Measurements from ENCODE around the gene HEATR3. TPM values are rescaled to one million over a fixed set of nuclear protein-coding genes. Genes with fewer than 3 reads are reported as not detected.

The HEATR3 gene
- total RNA-seq, 1 experiment from 2014 or later, result 24.5 TPM

DNA sequence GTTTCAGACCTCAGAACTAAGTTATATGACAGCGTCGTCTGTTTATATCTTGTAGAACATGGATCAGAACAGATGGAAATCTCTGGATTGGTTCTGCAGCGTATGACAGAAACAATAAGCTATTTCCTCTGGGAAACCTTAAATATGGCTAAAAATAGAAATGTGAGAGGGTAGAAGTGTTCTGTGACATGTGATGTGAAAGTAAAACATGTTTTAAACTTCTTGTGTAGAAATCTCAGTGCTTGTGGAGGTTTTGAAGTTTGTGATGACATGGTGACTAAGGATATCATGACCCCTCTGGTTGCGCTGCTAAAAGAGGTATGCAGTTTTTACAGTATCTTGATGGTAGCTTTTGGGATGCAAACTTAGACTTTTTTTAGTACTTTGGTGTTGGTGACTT, 2.8 kb downstream of the HEATR3 start:
- peaks cover 11% of the 10 kb centered on the region for H3K36me3 ChIP-seq (replicated peaks; ENCODE audit: control insufficient read depth, insufficient read depth, low read length)
- no peak for DNase-seq
- no peaks in the 10 kb centered on the region for H3K27me3 ChIP-seq (ENCODE audit: control insufficient read depth, insufficient read depth, low read length)
- no peak overlapping the region for H3K4me3 ChIP-seq (ENCODE audit: insufficient read depth, low read depth, low read length)

DNA sequence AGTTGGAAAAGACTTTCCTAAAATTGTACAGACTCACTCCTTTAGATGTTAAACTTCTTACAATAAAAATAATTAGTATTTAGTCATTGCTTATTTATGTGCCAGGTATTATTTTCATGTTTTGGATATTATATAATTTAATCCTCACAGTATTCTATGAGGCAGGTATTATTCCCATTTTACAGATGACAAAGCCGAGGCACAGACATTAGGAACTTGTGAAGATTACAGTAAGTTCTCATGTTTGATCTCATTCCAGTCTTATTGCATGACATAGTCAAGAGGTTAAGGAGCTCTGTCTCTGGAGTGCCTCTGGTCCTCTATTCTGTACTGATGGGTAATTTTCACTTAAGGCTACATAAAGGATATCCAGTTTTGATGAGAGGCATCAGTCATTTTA, 3.3 kb downstream of the HEATR3 start:
- H3K36me3 ChIP-seq (replicated peaks; ENCODE audit: control insufficient read depth, insufficient read depth, low read length), result peaks cover 11% of the 10 kb centered on the region
- no peaks in the 10 kb centered on the region for H3K27me3 ChIP-seq (ENCODE audit: control insufficient read depth, insufficient read depth, low read length)
- no peak for DNase-seq
- H3K4me3 ChIP-seq (ENCODE audit: insufficient read depth, low read depth, low read length), result no peak overlapping the region

DNA sequence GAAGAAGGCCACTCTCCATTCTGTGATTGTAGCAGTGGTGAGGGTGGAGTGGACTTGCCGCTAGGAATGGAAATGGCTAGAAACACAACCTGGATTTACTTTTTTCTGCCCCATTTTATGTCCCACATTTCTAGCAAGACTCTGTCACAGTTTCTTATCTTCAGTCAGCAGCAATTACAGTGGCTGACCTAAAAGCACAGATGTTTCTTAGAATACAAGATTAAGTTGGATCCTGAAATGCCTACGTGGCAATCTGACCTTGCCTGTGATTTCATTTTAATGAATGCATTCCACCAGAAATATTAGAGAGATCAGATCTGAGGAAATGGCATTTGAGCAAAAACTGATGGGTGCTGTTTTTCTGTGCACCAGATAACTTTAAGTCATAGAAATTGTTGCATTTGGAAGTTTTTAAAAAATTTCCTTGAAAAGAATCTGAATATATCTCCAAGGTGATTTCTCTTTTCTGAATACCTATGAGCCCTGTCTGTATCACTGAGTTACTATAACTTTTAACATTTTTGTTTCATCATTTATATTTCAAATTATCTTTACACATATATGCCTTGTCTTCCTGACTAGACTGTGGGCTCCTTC, 5.4 kb downstream of the HEATR3 start:
- Histone ChIP-seq H3K27me3 (ENCODE audit: control insufficient read depth, insufficient read depth, low read length) (no peaks in the 10 kb centered on the region), H3K4me3 (ENCODE audit: insufficient read depth, low read depth, low read length) (no peak overlapping the region), H3K36me3 (replicated peaks; ENCODE audit: control insufficient read depth, insufficient read depth, low read length) (peaks cover 13% of the 10 kb centered on the region)
- DNase-seq, result no peak

DNA sequence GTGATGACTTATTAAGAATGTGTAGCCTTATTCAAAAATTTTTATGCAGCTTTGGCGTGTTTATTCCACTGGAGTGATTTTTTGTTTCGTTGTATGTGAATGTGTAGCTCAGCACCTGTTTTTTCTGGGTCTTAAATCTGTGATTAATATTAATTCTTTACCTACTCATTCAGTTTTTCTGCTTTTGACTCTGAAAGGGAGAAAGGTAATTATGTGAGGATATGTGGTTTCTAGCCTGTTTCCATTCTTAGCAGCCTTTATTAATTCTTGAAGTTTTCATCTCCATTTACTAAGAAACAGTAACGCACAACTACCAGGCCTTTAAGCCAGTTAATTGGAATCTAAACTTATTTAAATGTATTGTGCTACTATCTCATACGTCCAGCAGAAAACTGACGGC, 7.0 kb downstream of the HEATR3 start:
- no peak for DNase-seq
- no peak overlapping the region for H3K4me3 ChIP-seq (ENCODE audit: insufficient read depth, low read depth, low read length)
- H3K27me3 ChIP-seq (ENCODE audit: control insufficient read depth, insufficient read depth, low read length), result no peaks in the 10 kb centered on the region
- H3K36me3 ChIP-seq (replicated peaks; ENCODE audit: control insufficient read depth, insufficient read depth, low read length), result peaks cover 13% of the 10 kb centered on the region

DNA sequence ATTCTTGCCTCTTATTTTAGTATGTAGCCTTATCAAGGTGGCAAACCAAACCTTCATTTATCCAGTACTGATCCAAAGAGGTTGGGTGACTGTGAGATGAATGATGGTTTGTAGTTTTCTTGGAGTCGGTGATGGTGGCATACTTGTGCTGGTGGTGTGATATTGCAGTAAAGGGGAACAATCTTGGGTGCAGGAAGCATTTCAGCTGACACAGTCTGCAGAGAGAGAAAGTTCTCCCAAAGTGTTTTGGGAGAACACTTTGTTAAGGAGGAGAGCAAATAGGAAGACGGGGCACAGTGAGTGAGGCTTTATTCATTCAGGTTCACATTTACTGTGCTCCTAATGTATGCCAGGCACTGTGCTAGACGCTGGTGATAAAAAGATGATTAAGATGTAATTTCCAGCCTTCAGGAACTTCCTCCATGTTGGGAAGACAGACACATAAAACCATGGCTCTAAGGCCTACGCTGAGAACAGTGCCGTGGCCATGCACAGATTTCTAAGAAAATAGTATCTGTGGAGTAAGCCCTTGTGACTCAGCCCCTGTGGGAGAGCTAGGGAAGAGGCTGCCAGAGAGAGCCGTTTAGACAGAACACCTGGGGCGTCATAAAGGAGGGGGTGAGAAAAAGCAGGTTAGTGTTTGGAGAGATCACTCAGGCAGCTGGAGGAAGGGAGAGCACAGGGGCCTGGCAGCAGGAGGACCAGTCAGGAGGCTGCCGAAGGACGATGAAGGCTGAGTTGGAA, 13.8 kb downstream of the HEATR3 start:
- Histone ChIP-seq H3K4me3 (ENCODE audit: insufficient read depth, low read depth, low read length) (no peak overlapping the region), H3K36me3 (replicated peaks; ENCODE audit: control insufficient read depth, insufficient read depth, low read length) (peaks cover 14% of the 10 kb centered on the region), H3K27me3 (ENCODE audit: control insufficient read depth, insufficient read depth, low read length) (no peaks in the 10 kb centered on the region)
- no peak for DNase-seq

DNA sequence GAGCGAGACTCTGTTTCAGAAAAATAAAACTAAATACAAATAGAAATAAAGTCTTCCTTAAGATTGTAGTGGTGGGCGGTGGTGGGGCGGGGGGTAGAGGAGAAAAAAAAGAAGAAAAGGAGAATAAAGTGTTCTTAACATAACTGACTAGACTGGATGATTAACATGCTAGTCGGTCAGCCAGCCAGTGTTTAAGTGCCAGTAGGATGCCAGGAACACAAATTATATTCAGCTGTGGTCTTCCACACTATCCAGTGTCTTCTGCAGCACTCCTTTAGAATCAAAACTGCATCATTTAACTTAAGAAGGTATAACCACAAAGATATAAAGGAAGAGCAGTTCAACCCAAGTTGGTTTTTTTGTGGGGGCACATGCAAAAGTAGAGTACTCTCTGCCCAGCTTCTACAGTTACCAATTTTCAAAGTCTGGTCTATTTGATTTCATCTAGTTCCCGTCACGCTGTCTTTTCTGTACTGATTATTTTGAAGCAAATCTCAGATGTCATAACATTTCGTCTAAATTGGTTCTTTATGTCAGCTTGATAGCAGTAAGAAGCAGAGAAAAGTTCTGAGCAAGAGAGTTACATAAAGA, 15.8 kb downstream of the HEATR3 start:
- H3K4me3 ChIP-seq (ENCODE audit: insufficient read depth, low read depth, low read length), result no peak overlapping the region
- DNase-seq, result no peak
- peaks cover 15% of the 10 kb centered on the region for H3K36me3 ChIP-seq (replicated peaks; ENCODE audit: control insufficient read depth, insufficient read depth, low read length)
- H3K27me3 ChIP-seq (ENCODE audit: control insufficient read depth, insufficient read depth, low read length), result no peaks in the 10 kb centered on the region

DNA sequence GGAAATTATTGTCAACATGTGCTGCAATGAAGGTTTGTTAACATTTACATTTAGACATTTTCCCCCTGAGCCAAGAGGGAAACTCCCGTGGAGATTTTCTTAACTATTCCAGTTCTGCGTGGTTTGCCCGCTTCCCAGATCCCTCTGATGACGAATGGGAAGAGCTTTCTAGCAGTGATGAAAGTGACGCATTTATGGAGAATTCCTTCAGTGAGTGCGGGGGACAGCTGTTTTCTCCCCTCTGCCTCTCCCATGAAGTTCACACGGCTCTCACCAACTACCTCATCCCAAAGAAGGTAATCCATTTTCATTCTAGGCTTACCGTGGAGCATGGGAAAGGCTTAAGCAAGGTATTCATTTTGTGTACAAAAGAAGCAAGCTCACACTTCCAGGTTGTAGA, 18.2 kb downstream of the HEATR3 start:
- no peaks in the 10 kb centered on the region for H3K27me3 ChIP-seq (ENCODE audit: control insufficient read depth, insufficient read depth, low read length)
- DNase-seq, result no peak
- no peak overlapping the region for H3K4me3 ChIP-seq (ENCODE audit: insufficient read depth, low read depth, low read length)
- peaks cover 16% of the 10 kb centered on the region for H3K36me3 ChIP-seq (replicated peaks; ENCODE audit: control insufficient read depth, insufficient read depth, low read length)

DNA sequence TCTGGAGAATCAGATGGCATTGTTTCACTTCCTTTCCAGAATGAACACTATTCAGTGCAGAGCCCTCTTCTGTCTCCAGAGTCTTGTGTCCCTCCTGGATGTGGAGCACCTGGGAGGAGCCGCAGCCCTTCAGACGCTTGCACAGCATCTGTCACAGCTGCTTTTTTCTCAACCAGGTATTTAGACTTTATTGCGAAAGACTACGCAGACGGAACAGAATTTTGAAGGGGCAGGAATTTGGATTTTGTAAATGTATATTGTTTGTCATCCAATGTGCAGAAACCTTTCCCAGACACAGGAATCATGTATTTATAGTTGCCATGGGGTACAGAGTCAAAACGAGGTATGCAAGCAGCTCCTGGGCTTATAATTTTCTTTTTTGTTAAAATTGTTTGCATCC, 20.4 kb downstream of the HEATR3 start:
- peaks cover 13% of the 10 kb centered on the region for H3K36me3 ChIP-seq (replicated peaks; ENCODE audit: control insufficient read depth, insufficient read depth, low read length)
- H3K4me3 ChIP-seq (ENCODE audit: insufficient read depth, low read depth, low read length), result no peak overlapping the region
- no peak for DNase-seq
- no peaks in the 10 kb centered on the region for H3K27me3 ChIP-seq (ENCODE audit: control insufficient read depth, insufficient read depth, low read length)

DNA sequence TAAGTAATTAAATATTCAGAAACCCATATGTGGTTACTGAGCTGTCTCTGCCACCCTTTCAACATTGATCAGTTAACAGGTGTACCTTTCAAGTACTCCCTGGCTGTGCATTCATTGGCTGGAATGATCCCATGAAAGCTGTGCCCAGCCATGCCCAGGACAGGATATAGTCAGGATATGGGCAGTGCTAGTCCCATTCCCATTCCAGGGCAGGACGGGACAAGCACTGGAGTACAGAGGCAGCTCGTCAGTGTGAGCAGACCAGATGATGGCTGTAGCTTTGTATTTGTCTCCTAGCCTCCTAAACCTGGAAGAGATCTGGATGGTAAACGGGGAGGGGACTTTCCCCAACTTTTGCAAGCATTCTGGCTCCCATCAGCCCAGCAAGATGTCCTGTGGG, 22.5 kb downstream of the HEATR3 start:
- no peak overlapping the region for H3K4me3 ChIP-seq (ENCODE audit: insufficient read depth, low read depth, low read length)
- H3K27me3 ChIP-seq (ENCODE audit: control insufficient read depth, insufficient read depth, low read length), result no peaks in the 10 kb centered on the region
- H3K36me3 ChIP-seq (replicated peaks; ENCODE audit: control insufficient read depth, insufficient read depth, low read length), result peaks cover 13% of the 10 kb centered on the region
- DNase-seq, result no peak

DNA sequence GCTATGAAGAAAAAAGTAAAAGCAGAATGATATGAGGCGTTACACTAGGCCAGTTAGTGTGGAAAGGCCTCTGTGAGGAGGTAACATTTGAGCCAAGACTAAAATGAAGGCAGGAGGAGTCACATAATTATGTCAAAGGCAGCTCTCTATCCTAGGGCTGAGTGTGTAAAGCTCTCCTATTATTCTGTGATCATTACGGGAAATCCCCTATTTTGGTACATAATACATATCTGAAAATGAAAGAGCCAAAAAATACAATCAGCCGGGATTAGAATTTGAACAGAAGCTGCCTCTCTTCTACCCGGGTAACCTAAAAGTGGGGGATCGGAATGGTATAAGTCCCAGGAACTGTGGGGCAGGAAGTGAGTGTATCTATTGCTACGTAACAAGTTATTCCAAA, 27.1 kb downstream of the HEATR3 start:
- DNase-seq, result no peak
- H3K27me3 ChIP-seq (ENCODE audit: control insufficient read depth, insufficient read depth, low read length), result no peaks in the 10 kb centered on the region

DNA sequence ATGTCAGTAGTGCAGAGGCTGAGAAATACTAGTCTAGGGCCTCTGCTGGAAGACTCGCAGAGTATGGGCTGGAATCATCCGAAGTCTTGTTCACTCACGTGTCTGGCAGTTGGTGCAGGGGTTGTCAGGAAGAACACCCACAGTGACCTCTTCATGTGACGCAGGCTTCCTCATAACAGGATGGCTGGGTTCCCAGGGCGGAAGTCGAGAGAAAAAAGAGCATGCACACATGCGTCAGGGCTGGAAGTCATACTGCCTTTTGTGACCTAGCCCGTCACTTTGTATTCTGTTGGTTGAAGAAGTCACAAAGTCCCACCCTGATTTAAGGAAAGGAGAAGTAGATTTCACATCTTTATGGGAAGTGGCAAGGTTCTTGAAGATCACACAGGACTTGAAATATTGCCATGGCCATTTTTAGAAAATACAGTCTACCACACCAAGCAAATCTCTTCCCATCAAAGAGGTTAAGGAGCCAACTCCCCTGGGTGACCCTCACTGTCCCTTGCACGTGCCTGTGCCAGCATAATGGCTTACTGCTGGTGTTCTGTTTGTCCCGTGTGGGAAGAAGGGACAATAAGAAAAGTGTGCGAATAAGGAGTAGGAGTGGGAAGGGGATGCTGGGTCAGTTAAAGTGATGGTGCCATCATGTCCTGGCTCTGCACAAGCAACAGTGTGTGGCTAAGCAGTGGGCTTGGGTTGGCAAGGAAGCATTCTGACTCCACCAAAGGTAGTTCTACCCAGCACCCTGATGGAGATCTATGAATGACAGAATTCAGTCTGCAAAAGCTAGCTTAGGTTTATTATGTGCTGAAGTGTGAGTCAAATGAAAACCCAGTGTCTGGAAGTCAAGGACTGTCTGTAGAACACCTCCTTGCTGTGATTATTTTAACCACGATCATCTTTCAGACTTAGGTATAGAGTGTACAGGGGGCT, 28.1 kb downstream of the HEATR3 start:
- Histone ChIP-seq H3K36me3 (replicated peaks; ENCODE audit: control insufficient read depth, insufficient read depth, low read length) (peaks cover 3% of the 10 kb centered on the region), H3K4me3 (ENCODE audit: insufficient read depth, low read depth, low read length) (no peak overlapping the region), H3K27me3 (ENCODE audit: control insufficient read depth, insufficient read depth, low read length) (no peaks in the 10 kb centered on the region)
- DNase-seq, result no peak

More for the DNA sequence above, 27.1 kb downstream of the HEATR3 start:
- Histone ChIP-seq H3K4me3 (ENCODE audit: insufficient read depth, low read depth, low read length) (no peak overlapping the region), H3K36me3 (replicated peaks; ENCODE audit: control insufficient read depth, insufficient read depth, low read length) (peaks cover 6% of the 10 kb centered on the region)

DNA sequence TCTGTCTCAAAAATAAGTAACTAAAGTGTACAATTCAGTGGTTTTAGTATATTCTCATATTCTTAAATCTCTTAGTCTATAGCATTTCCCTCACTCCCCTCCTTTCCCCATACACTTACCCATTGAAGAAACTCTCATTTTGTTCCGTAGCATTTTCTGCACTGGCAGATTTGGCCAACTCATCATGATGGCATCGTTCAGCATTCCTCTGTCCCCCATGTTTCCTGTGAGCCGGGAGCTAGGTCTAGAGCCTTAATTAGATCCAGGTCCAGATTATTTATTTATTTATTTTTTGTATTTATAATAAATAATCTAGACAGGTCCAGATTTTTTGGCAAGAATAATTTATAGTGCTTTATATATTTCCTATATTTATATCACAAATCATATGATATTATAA, 31.0 kb downstream of the HEATR3 start:
- no peaks in the 10 kb centered on the region for H3K27me3 ChIP-seq (ENCODE audit: control insufficient read depth, insufficient read depth, low read length)
- H3K4me3 ChIP-seq (ENCODE audit: insufficient read depth, low read depth, low read length), result no peak overlapping the region
- DNase-seq, result no peak
- H3K36me3 ChIP-seq (replicated peaks; ENCODE audit: control insufficient read depth, insufficient read depth, low read length), result peaks cover 7% of the 10 kb centered on the region

DNA sequence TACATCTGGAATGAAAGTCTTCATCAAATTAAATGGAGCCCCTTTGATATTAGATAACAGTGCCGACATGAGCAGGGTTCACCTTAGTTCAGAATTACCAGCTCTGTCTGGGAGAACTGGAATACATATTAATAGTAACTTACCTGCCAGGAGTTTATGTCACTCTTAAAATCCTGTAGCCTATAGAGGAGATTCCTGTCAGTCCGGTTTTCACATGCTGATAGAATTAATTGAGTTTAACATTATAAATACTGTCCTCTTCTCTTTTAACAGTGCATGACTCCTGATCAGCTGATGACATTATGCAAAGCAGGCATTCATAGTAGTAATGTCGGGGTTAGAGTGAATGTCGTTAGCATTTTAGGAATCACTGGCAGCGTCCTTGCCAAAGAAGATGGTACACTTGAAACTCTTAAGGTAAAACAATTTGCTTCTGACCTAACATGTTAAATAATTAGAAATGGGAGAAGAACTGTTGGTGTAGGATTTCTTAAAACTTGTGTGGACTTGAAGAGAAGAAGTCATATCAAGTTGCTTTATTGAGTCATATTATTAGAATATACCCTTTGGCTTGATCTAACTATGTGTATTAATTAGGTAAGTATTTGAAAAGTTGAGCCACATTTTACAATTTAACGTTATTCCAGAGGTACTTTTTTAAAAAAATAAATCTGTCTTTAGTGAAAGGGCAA, 34.3 kb downstream of the HEATR3 start:
- Histone ChIP-seq H3K4me3 (ENCODE audit: insufficient read depth, low read depth, low read length) (no peak overlapping the region), H3K27me3 (ENCODE audit: control insufficient read depth, insufficient read depth, low read length) (no peaks in the 10 kb centered on the region), H3K36me3 (replicated peaks; ENCODE audit: control insufficient read depth, insufficient read depth, low read length) (peaks cover 13% of the 10 kb centered on the region)
- DNase-seq, result no peak
